Activated T-helper 9 cell treated with anti-CD3 and anti-CD28 coated beads, Interleukin-2, amount 50 U/mL, for 16 hours (primary cell): ENCODE results near the gene AACS.
A peak's percentile ranks its signal among the peaks of the same experiment; 100 is the strongest.

Experiments used
- DNase-seq: peaks from one replicate; pipeline ENCODE4 v3.0.0-alpha.2; 2020; ENCODE audit warnings: low read depth

AACS gene

DNA sequence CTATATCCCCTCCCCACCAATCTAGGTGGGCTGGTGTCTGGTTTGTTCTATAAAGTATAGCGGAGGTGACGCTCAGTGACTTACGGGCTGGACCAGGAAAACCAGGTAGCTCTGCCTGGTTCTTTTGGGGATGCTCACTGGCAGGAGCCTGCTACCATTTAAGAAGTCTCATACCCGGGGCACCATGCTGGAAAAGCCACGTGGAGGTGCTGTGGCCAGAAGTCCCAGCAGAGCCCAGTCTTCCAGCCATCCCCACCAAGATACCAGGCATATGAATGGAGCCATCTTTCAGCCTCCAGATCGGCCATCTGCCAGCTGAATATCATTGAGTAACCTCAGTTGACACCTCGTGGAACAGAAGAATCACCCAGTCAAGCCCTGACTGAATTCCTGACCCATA lies 87.2 kb downstream of the AACS start:
- no peak for DNase-seq

DNA sequence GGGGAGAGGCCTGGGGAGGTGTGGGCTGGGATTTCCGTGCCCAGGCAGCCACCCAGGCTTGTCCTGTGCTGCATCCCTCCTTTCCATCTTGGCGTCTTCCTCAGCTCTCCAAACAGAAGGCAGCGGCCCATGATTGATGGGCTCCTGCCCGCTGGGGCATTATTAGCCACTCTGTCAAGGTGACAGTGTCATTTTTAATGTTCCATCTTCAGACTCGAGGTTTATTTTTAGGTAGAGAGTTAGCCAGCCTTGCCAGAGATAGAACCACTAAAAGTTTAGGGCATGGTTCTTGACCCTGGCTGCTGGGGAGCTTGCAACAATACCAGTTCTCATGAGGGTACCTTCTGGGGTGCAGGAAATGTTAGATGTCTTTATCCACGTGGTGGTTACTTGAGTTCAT lies 90.1 kb downstream of the AACS start:
- DNase-seq, result no peak

DNA sequence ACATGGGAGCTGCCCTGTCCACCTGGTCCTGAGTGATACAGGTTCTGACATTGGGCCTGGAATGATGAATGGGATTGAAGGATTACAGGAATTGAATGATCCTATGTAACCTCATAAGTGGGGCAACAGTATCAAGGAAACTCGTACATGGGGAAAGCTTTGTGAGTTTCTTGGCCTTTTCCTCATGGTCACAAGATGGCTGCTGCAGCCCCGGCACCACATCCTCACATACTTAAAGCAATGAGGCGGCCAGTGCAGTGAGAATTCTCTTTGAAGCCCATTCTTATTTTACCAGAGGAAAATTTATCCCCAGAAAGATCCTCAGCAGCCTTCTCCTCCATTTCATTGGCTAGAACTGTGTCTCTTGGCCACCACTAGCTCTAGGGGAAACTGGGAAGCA lies 91.9 kb downstream of the AACS start:
- DNase-seq, result no peak

DNA sequence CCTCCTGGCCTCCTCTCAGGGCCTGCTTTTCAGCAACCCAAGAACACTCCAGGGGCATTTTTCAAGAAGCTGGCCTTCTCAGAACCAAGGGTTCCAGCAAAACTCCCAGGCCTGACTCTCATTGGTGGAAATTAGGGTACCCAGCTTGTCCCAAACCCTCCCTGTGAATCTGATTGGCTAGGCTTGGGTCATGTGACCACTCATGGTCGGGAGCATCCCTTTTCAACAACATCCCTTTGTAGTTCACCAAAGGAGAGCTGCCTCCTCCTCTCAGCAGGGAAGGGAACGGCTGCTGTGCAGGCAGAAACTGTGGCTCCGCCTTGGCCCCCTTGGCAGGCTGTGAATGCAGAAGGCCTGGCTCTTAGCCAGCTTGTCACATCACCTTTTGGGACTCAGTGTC lies 94.5 kb downstream of the AACS start:
- DNase-seq, result no peak

DNA sequence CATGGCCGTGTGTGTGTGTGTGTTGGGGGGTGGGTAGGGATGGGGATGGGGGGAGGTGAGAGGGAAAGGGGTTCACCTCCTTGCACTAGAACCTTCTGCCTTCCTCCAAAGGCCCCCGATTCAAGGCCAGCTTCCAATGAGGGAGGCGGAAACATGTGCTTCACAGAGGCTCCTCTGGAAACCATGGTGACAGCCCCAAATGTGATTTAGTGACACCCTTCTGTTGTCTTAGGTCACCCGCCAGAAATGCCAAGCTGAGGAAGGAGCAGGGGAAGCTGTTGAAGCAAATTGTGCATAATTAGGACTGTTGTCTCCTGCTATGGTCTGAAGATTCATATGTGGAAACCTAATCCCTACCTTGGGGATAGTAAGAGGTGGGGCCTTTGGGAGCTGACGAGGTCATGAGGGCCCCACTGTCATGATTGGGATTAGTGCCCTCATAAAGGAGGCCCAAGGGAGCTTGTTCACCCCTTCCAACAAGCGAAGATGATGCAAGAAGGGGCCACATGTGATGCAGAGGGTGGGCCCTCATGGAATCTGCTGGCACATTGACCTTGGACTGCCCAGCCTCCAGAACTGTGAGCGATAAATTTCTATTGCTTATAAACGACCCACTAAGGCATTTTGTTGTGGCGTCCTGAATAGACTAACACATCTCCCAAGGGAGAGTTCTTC lies 95.2 kb downstream of the AACS start:
- no peak for DNase-seq

DNA sequence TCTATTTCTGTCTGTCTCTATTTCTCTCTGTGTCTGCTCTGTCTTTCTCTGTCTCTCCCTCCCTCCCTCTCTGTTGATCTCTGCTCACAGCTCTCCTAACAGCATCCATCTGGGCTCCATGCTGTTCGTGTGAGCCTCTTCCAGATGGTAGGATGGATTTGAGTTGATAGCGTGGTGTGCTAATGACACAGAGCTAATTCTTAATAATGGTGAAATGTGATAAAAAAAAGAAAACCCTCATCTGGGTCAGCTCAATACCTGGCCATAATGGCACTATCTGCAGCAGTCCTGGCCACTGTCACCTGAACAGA lies 96.4 kb downstream of the AACS start:
- no peak for DNase-seq

DNA sequence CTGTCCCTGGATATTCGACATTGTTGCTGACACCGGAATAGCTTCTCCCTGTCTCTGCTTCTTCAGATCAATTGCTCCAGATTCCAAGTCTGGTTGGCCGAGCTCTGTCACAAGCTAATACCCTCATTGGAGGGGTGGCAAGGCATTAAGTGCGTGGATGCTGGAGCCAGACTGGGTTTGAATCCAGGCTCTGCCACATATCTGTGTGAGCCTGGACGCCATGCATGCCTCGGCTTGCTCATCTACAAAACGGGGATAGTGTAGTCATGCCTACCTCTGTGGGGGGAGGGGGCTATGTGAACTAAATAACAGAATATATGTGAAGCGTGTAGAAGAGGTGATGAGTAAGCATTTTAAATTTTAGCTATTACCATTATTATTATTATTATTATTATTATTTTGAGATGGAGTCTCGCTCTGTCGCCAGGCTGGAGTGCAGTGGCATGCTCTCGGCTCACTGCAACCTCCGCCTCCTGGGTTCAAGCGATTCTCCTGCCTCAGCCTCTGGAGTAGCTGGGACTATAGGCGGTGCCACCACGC lies 97.3 kb downstream of the AACS start:
- no peak for DNase-seq

DNA sequence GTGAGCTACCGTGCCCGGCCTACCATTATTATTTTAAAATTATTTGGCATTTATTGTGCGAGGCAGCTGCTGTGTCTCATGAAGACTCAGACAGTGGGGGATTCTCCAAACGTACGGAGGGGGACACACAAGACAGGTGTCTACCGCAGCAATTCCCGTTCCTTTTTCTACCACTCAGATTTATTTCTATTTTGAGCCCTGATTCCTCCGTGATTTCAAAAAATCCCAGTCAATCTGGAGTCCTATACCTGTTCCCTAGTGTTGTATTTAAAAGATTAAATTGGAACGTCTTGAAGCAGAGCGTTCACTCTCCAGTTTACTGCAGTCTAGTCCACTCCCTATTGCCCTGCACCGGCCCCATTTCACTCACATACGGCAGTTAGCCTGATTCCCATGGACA lies 97.9 kb downstream of the AACS start:
- no peak for DNase-seq

DNA sequence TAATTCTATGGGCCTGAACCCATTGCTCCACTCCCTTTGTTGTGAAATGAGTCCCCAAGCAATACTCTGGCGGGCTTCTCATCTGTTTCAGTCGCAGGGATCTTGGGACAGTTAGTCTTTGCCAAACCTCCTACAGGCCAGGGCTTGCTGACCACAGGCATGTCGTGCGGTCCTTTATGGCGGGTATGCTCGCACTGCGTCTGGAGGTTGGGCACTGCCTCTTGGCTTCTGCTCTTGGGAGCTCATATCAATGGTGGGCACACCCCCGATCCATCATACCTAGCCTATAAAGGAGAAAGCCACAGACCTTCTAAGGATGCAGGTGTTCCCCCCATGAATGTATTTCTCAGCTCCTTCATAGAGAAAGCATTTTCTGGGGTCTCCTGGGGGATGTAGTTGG lies 99.3 kb downstream of the AACS start:
- DNase-seq, result no peak

DNA sequence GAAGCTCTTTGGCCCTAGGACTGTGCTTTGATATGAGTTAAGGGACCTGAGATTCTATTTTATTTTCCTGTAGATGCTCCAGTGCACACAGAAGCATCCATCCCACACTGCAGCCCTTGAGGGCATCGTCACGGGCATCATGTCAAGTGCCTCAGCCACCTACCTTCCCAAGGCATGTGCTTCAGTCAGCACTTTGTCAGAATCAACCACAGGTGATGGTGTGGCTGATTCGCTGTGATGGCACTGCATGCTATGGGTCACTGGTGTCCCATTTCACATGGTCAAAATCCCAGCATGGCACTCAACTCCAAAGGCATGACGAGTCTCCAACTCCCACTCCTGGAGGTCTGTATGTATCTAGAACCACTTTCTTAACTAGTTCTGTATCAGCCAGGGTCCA lies 100.8 kb downstream of the AACS start:
- no peak for DNase-seq

DNA sequence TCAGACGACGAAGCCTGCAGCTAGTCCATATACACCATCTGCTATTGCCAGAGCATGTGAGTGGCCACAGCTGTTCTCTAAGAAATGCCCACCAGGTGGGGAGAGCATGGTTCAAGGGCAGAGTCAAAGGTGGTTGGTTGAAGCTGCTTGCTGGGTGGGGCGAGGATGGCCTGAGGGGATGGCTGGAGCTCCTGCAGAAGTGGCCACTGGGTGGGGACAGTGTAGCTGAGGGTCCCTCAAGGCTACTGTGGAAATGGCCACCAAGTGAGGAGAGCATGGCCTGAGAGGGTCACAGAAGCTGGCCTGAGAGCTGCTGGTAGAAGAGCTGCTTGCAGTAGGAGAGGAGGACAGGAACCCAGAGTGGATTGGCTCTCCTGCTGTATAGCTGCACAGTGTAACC lies 102.4 kb downstream of the AACS start:
- DNase-seq, result no peak

DNA sequence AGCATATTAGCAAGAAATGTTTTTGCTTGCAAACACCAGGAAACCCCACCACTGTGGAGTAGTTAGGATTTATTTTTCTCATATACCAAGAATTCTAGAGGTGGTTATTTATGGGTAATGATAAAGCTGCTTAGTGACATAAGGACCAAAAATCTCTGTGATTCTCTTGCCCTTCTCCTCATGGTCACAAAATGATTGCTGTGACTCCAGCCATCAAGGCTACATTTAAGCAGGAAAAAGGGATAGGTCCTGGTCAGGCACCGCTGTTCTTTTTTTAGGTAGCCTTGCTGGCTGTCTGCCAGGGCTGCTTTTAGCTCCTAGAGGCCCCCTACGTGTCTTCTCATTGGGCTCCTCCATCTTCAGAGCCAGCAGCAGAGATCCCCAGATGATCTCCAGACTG lies 104.2 kb downstream of the AACS start:
- no peak for DNase-seq

DNA sequence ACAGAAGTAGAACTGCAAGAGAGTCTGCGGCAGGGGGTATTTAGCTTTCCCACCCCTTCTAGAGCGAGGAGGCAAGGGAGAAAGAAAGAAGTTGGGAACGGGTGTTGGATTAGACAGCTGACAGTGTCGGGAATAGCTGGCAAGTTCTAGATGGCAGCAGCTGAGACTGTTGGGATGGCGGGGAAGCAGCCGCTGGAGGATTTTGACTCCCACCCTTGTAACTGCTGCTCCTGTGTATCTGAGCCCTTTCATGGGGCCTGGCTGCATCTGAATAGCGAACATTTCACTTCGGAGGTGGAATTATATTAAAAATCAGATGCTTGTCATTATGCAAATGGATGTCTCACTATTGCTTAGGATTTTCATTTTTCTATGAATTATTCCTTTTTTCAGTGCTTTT lies 104.6 kb downstream of the AACS start:
- DNase-seq, result no peak

DNA sequence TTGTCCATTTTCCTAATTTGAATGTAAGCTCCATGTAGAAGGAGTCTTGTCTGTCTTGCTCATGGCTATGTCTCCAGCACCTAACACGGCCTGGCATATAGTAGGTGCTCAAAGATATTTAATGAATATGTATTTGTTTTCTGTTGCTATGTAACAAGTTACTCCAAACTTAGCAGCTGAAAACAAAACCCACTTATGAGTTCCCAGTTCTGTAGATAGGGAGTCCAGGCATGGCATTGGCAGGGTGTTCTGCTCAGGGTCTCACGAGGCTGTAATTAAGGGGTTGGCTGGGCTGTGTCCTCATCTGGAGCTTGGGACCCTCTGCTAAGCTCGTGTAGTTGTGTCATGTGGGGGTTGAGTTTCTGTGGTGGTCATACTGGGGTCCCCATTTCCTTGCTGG lies 106.0 kb downstream of the AACS start:
- no peak for DNase-seq

DNA sequence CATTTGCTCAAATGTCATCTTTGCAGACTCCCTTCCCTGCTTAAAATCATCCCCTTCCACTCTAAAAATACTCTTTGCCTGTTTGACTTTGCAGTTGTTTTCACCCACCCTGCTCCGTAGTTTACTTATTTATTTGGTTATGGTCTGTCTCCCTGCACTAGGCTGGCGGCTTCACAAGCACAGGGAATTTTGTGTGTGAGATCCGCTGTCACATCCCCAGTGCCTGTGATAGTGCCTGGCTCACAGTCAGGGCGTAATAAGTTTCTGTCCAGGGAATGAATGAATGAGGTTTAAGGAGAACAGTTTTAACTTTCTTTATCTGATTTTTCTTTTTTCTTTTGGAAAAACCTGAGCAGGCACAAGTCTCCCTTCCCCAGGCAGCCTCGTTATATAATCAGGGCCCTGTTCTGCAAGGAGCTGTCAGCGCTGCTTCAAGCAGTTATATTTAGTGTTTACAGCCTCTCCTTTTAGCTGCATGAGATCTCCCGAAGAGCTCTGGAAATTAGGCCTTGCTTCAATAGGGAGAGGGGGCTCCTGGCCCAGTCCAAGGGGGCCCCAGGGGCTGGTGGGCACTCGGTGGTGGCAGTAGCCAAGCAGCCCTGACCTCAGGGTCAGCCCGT lies 107.1 kb downstream of the AACS start:
- DNase-seq, result no peak

DNA sequence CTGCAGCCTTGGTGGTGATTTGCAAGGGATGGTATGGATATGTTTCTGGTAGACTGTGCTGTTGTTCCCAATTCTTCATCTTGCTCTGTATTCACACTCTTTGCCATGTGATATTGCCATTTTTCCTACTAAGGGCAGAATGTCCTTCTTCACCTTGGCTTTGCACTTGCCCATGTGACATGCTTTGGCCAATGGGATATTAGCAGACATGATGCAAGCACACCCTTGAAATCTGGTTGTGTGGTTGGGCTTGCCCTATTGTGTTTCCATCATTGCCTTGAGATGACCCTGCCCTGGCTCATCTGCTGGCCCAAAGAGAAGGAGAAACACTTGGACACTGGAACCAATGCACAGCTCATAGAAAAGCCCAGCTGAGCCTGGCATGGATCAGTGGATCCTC lies 110.3 kb downstream of the AACS start:
- DNase-seq, result no peak

DNA sequence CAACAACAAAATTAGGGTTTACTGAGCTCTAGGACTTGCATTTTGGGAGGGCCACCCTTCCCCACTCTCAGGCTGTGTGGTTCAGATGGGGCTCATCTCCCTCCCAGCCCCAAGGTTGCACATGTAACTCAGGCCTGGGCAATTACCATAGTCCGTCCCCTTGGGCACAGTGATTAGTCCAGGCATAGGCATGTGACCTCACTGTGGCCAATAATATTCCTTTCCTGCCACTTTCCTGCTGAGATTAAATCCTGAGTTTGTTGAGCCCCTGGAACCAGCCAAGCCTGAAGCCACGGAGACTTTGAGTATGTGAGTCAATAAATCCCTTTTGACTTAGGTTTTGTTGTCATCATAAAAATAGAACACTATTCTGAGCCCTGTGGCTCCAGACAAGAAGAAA lies 113.0 kb downstream of the AACS start:
- no peak for DNase-seq

DNA sequence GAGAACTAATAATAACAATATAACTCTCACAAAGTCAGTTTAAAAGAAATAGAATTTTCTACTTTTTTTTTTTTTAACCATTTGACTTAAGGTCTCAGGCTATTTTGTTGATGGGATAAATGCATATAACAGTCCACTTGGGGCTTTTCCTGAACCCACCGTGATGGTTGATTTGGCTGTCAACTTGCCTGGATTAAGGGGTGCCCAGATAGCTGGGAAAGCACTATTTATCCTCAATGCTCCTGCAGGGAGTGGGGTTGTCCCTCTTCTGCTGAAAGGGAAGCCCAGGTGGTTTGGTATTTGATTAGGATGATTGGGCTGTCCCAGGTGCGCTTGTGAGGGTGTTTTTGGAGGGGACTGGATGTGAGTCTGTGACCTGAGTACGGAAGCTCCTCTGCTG lies 114.9 kb downstream of the AACS start:
- no peak for DNase-seq

DNA sequence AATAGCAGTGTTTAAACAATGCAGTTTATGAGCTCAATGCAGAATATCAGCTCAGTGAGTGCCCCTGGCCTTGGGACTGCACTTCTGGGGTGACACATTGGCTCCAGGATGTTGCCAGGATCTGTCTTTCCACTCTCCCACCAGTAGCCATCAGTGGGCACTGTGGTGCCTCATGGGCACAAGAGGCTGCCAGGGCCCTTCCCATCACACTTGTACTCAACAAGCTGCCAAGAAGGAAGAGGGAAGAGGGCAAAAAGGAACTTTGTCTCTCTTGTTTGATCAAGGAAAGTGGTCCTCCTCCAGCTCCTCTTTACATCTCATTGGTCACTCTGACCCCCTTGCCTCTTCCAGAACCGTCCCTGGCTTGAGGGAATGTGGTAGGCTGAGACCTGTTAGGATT lies 115.9 kb downstream of the AACS start:
- DNase-seq, result no peak

DNA sequence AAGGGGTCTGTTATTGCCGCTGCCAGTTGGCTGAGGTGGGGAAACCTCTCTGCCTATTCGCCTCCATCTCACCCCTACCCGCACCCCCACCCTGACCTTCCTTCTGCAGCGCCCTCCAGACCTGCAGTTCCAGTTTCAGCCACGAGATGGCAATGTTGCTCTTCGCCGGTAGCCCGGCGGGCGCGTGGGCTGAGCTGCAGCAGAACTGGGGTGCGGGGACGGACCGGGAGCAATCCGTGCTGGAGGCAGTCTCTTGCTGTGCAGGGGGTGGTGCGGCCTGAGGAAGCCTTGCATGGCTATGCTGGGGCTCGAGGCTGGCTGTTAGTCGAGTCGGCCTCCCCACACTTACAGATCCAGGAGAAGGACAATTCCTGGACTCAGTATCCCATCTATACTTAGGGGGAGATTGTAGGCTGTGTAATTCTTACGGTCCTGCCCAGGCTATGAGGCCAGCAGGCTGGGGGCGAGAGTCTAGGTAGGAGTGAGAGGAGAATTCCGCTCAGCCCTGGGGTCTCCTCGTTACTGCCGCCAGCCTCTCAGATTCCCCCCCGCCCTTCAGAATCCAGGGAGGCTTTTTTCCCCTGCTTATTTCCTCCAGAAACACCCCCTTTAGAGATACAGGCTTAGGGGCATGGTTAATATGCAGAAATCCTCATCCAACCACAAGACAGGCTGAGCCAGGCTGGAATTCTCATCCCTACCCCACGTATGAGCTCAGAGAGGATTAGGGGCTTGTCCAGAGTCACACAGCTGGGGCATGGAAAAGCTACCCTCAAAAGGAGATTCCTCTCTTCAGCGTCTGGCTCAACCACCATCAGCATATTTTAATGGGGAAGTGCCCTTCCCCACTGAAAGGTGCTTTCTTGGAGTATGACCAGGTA lies 118.2 kb downstream of the AACS start:
- peak; percentile 62 for DNase-seq

DNA sequence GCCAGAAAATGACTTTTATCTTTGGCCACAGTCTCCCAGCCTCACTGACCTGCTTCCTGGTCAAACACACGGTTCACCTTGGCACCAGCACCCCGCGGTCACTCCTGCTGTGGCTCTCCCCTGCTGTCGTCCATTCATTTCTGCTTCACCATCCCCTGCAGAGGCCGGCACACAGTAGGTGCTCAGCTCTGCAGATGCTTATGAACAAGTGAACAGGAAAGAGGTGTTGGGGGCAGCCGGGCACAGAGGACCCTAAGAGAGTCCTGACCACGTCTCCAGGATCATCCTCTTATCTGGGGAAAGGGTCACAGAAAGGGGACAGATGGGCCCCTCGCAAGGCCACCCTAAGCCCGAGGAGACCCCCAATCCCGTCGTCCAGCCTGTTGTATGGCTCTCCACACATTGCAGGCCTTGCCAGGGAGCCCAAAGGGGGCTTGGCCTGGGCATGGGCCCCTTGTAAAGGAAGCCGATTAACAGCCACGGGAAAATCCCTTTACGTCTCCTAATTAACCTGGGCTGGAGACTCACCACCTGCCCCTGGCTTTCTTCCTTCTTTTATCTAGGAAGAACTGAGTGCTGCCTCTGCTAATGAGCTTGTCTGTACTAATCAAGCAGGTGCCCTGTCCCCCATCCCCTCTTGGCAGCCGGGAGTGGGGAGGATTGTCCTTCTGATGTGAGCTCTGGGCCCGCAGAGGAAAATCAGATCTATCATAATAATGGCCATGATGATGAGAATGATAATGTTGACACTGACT lies 119.2 kb downstream of the AACS start:
- DNase-seq, result no peak

DNA sequence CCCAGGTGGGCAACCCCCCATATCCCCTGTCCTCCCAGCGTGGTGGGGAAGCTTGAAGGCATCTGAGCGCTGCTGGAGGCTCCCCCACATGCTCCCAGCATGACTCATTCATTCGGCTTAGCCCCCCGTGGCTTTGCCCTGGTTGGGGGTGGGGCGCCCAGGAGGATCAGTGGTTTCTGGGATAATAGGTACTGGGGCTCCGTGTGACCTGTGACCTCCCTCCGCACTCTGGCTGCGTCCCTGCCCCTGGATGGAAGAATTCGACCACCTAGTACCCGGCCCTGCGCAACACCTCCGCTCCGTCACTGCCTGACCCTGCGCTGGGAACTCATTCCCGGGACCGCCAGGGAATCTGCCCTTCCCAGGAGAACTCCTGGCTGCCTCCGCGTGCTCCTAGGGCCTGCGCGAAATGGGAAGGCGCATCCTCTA lies 120.1 kb downstream of the AACS start:
- DNase-seq, result no peak
